Neuron (in vitro differentiated cells): ENCODE results near the gene TRIM39.

Source experiments
- H2AFZ ChIP-seq: one replicate; pipeline ENCODE4 v1.6.1; 2013; ENCODE audit warnings: low read depth, mild to moderate bottlenecking, inconsistent platforms, low read length, moderate library complexity
- H3K27me3 ChIP-seq: one replicate; pipeline ENCODE4 v1.6.1; 2013; ENCODE audit warnings: low read length; ENCODE audit not compliant: insufficient read depth
- H3K36me3 ChIP-seq: one replicate; pipeline ENCODE4 v1.6.1; 2013; ENCODE audit warnings: low read length; ENCODE audit not compliant: insufficient read depth
- H3K4me1 ChIP-seq: one replicate; pipeline ENCODE4 v1.6.1; 2013; ENCODE audit warnings: low read length; ENCODE audit not compliant: insufficient read depth
- H3K4me3 ChIP-seq: 2 replicates; pipeline ENCODE4 v1.5.1; 2013; ENCODE audit warnings: mild to moderate bottlenecking, low read length, moderate library complexity
- H3K9me3 ChIP-seq: one replicate; pipeline ENCODE4 v1.6.1; 2013; ENCODE audit warnings: low read length

TRIM39 gene

GRCh38 chr6:30340589-30341054, 13.9 kb downstream of the TRIM39 start:
- Histone ChIP-seq H3K4me3 (no peak overlapping the region), H3K9me3 (no peaks in the 10 kb centered on the region), H3K4me1 (peaks cover under 1% of the 10 kb centered on the region), H3K27me3 (no peaks in the 10 kb centered on the region), H2AFZ (no peak overlapping the region), H3K36me3 (peaks cover 41% of the 10 kb centered on the region)

- no peak overlapping the region for H2AFZ ChIP-seq
- peaks cover 7% of the 10 kb centered on the region for H3K4me1 ChIP-seq
- no peaks in the 10 kb centered on the region for H3K9me3 ChIP-seq
- no peaks in the 10 kb centered on the region for H3K27me3 ChIP-seq
- peaks cover 35% of the 10 kb centered on the region for H3K36me3 ChIP-seq
- H3K4me3 ChIP-seq: no peak overlapping the region
Observed at GRCh38 chr6:30341218-30341617, 14.5 kb downstream of the TRIM39 start.

- Histone ChIP-seq H2AFZ (no peak overlapping the region), H3K4me3 (no peak overlapping the region), H3K4me1 (peaks cover 7% of the 10 kb centered on the region), H3K27me3 (no peaks in the 10 kb centered on the region), H3K9me3 (no peaks in the 10 kb centered on the region), H3K36me3 (peaks cover 35% of the 10 kb centered on the region)
Observed at GRCh38 chr6:30341728-30342127, 15.0 kb downstream of the TRIM39 start.

GRCh38 chr6:30344191-30344867, 17.6 kb downstream of the TRIM39 start:
- Histone ChIP-seq H3K27me3 (no peaks in the 10 kb centered on the region), H2AFZ (peak overlapping the region; percentile 63), H3K4me3 (peak overlapping the region; percentile 79), H3K9me3 (no peaks in the 10 kb centered on the region), H3K4me1 (peaks cover 7% of the 10 kb centered on the region), H3K36me3 (peaks cover 33% of the 10 kb centered on the region)

GRCh38 chr6:30344868-30345671, 18.3 kb downstream of the TRIM39 start, which contains the start of gene RPP21:
Gene RPP21, plus strand, starts transcription at chr6:30345156. Its CDS starts 16 bp downstream, at chr6:30345172.
- H3K36me3 ChIP-seq: peaks cover 25% of the 10 kb centered on the region
- H2AFZ ChIP-seq: peak within 1 kb of the TSS; percentile 63
- H3K4me3 ChIP-seq: peak within 1 kb of the TSS; percentile 79
- no peaks in the 10 kb centered on the region for H3K27me3 ChIP-seq
- H3K9me3 ChIP-seq: no peaks in the 10 kb centered on the region
- peaks cover 7% of the 10 kb centered on the region for H3K4me1 ChIP-seq

- no peaks in the 10 kb centered on the region for H3K9me3 ChIP-seq
- H3K27me3 ChIP-seq: no peaks in the 10 kb centered on the region
- peaks cover 23% of the 10 kb centered on the region for H3K36me3 ChIP-seq
- peak overlapping the region; percentile 79 for H3K4me3 ChIP-seq
- H3K4me1 ChIP-seq: peaks cover 7% of the 10 kb centered on the region
- peak overlapping the region; percentile 59 for H2AFZ ChIP-seq
Observed at GRCh38 chr6:30345852-30346251, 19.1 kb downstream of the TRIM39 start.

- H3K4me3 ChIP-seq: no peak overlapping the region
- peaks cover 14% of the 10 kb centered on the region for H3K36me3 ChIP-seq
- H3K9me3 ChIP-seq: no peaks in the 10 kb centered on the region
- peaks cover 7% of the 10 kb centered on the region for H3K4me1 ChIP-seq
- H2AFZ ChIP-seq: no peak overlapping the region
- H3K27me3 ChIP-seq: no peaks in the 10 kb centered on the region
Observed at GRCh38 chr6:30348957-30349356, 22.2 kb downstream of the TRIM39 start.

GRCh38 chr6:30349421-30350177, 22.9 kb downstream of the TRIM39 start:
- Histone ChIP-seq H3K4me1 (peaks cover 7% of the 10 kb centered on the region), H2AFZ (no peak overlapping the region), H3K4me3 (no peak overlapping the region), H3K27me3 (no peaks in the 10 kb centered on the region), H3K36me3 (peaks cover 14% of the 10 kb centered on the region), H3K9me3 (no peaks in the 10 kb centered on the region)

GRCh38 chr6:30350524-30350923, 23.8 kb downstream of the TRIM39 start:
- H3K9me3 ChIP-seq: no peaks in the 10 kb centered on the region
- peaks cover 7% of the 10 kb centered on the region for H3K4me1 ChIP-seq
- H2AFZ ChIP-seq: no peak overlapping the region
- H3K36me3 ChIP-seq: peaks cover 14% of the 10 kb centered on the region
- H3K27me3 ChIP-seq: no peaks in the 10 kb centered on the region
- H3K4me3 ChIP-seq: no peak overlapping the region

GRCh38 chr6:30352550-30352949, 25.8 kb downstream of the TRIM39 start:
- no peak overlapping the region for H2AFZ ChIP-seq
- peaks cover 2% of the 10 kb centered on the region for H3K36me3 ChIP-seq
- H3K9me3 ChIP-seq: no peaks in the 10 kb centered on the region
- H3K4me1 ChIP-seq: no peaks in the 10 kb centered on the region
- H3K27me3 ChIP-seq: peaks cover 5% of the 10 kb centered on the region
- H3K4me3 ChIP-seq: no peak overlapping the region

- H3K36me3 ChIP-seq: no peaks in the 10 kb centered on the region
- H3K4me1 ChIP-seq: no peaks in the 10 kb centered on the region
- no peak overlapping the region for H3K4me3 ChIP-seq
- H3K27me3 ChIP-seq: peaks cover 28% of the 10 kb centered on the region
- H3K9me3 ChIP-seq: no peaks in the 10 kb centered on the region
- no peak overlapping the region for H2AFZ ChIP-seq
Observed at GRCh38 chr6:30355281-30355680, 28.6 kb downstream of the TRIM39 start.

GRCh38 chr6:30356536-30356935, 29.8 kb downstream of the TRIM39 start:
- no peaks in the 10 kb centered on the region for H3K9me3 ChIP-seq
- H3K4me1 ChIP-seq: no peaks in the 10 kb centered on the region
- no peak overlapping the region for H2AFZ ChIP-seq
- peaks cover 36% of the 10 kb centered on the region for H3K27me3 ChIP-seq
- no peaks in the 10 kb centered on the region for H3K36me3 ChIP-seq
- no peak overlapping the region for H3K4me3 ChIP-seq
